ENCODE measurements around the gene HTR1D. TPM values are rescaled to one million over a fixed set of nuclear protein-coding genes. Genes with fewer than 3 reads are reported as not detected.

Gene HTR1D
- total and polyA plus RNA-seq, 4 donors = 0.05 TPM; not detected in 3

- TF ChIP-seq MAX (IDR thresholded peaks at IDR 0.05) (no peak), EGR1 (IDR thresholded peaks at IDR 0.05; ENCODE audit: low read depth in 2 of 2) (no peak), ZBTB33 (IDR thresholded peaks at IDR 0.05) (no peak), GABPA (IDR thresholded peaks at IDR 0.05 in 1 of 2, conservative IDR thresholded peaks at IDR 0.05 in 1 of 2) (no peak), JUND (IDR thresholded peaks at IDR 0.05) (no peak), ATF3 (IDR thresholded peaks at IDR 0.05) (no peak), HNF4G (IDR thresholded peaks at IDR 0.05) (no peak), FOXA1 (IDR thresholded peaks at IDR 0.05) (no peak)
These were observed 40.3 kb downstream of the HTR1D start (continued) for GRCh38 chr1:23177031-23177430.

GRCh38 chr1:23174426-23175110, 42.7 kb downstream of the HTR1D start:
- 55% methylated on average over 1 of the region's 1 CpG for WGBS
- H3K27me3 ChIP-seq (ENCODE audit: control insufficient read depth in 4 of 4, insufficient read depth in 4 of 4, low read length in 3 of 4) = no peaks in the 10 kb centered on the region
- no peaks in the 10 kb centered on the region for H3K9me3 ChIP-seq (ENCODE audit: control insufficient read depth in 4 of 4, low read length in 3 of 4)
- DNase-seq (ENCODE audit: low spot score) = no peak
- TF ChIP-seq RAD21 (IDR thresholded peaks at IDR 0.05) (no peak), HNF4A (conservative IDR thresholded peaks at IDR 0.05) (peak in 1 of 2 donors; percentile 9)
- H3K4me3 ChIP-seq (ENCODE audit: low read depth in 1 of 3, low read length in 3 of 3) = no peak overlapping the region
- peaks cover 0 to 8% (median 4%) of the 10 kb centered on the region in 4 donors for H3K4me1 ChIP-seq (ENCODE audit: control insufficient read depth in 4 of 4, insufficient read depth in 4 of 4, low read length in 3 of 4)
- no peaks in the 10 kb centered on the region for H3K36me3 ChIP-seq (ENCODE audit: control insufficient read depth in 4 of 4, insufficient read depth in 3 of 4, low read depth in 1 of 4, low read length in 3 of 4)
- H3K27ac ChIP-seq (ENCODE audit: low read depth in 1 of 2, low read length in 2 of 2) = no peak overlapping the region
- H3K9ac ChIP-seq (ENCODE audit: low read depth in 1 of 2, low read length in 2 of 2) = no peak overlapping the region

- Histone ChIP-seq H3K9ac (ENCODE audit: low read depth in 1 of 2, low read length in 2 of 2) (no peak overlapping the region), H3K27me3 (ENCODE audit: control insufficient read depth in 4 of 4, insufficient read depth in 4 of 4, low read length in 3 of 4) (no peaks in the 10 kb centered on the region), H3K4me3 (ENCODE audit: low read depth in 1 of 3, low read length in 3 of 3) (no peak overlapping the region), H3K9me3 (ENCODE audit: control insufficient read depth in 4 of 4, low read length in 3 of 4) (no peaks in the 10 kb centered on the region), H3K27ac (ENCODE audit: low read depth in 1 of 2, low read length in 2 of 2) (no peak overlapping the region), H3K4me1 (ENCODE audit: control insufficient read depth in 4 of 4, insufficient read depth in 4 of 4, low read length in 3 of 4) (peaks cover 0 to 8% (median 6%) of the 10 kb centered on the region in 4 donors), H3K36me3 (ENCODE audit: control insufficient read depth in 4 of 4, insufficient read depth in 3 of 4, low read depth in 1 of 4, low read length in 3 of 4) (no peaks in the 10 kb centered on the region)
- DNase-seq (ENCODE audit: low spot score) = no peak
- 76% methylated on average over 4 of the region's 4 CpGs for WGBS
- TF ChIP-seq HNF4G (IDR thresholded peaks at IDR 0.05) (no peak), SP1 (IDR thresholded peaks at IDR 0.05) (no peak), FOXA2 (IDR thresholded peaks at IDR 0.05) (no peak), ZBTB33 (IDR thresholded peaks at IDR 0.05) (no peak), HNF4A (conservative IDR thresholded peaks at IDR 0.05) (no peak), TAF1 (conservative IDR thresholded peaks at IDR 0.05) (no peak), FOXA1 (IDR thresholded peaks at IDR 0.05) (no peak), MAX (IDR thresholded peaks at IDR 0.05) (no peak), RAD21 (IDR thresholded peaks at IDR 0.05) (no peak), REST (IDR thresholded peaks at IDR 0.05) (no peak), RXRA (IDR thresholded peaks at IDR 0.05) (no peak), JUND (IDR thresholded peaks at IDR 0.05) (no peak), NR2F2 (IDR thresholded peaks at IDR 0.05) (no peak), EGR1 (IDR thresholded peaks at IDR 0.05; ENCODE audit: low read depth in 2 of 2) (no peak), GABPA (IDR thresholded peaks at IDR 0.05 in 1 of 2, conservative IDR thresholded peaks at IDR 0.05 in 1 of 2) (no peak), CTCF (IDR thresholded peaks at IDR 0.05; ENCODE audit: low read depth, low read length, missing input control) (no peak), YY1 (IDR thresholded peaks at IDR 0.05) (no peak), ATF3 (IDR thresholded peaks at IDR 0.05) (no peak)
These were observed 46.0 kb downstream of the HTR1D start for GRCh38 chr1:23171181-23171755.
